Duodenal mucosa (tissue), 2 donors: Measurements from ENCODE around the gene SLC35F6.
"Not testable (repeated sequence)": the region's sequence is repeated elsewhere in the genome, so short reads cannot be mapped to it uniquely, and the experiment has no call there.

Experiments
- H3K27ac ChIP-seq: one replicate; pipeline ENCODE4 v1.7.0; 2013; ENCODE audit warnings: low read depth, low read length
- H3K27me3 ChIP-seq, 2 donors: one replicate each; pipeline ENCODE4 v1.7.0; 2013; ENCODE audit warnings: low read length in 2 of 2, control low read depth in 1 of 2; ENCODE audit not compliant: insufficient read depth in 2 of 2, control insufficient read depth in 1 of 2
- H3K36me3 ChIP-seq, 2 donors: one replicate each; pipeline ENCODE4 v1.7.0; 2013; ENCODE audit warnings: low read length in 2 of 2, control low read depth in 1 of 2; ENCODE audit not compliant: insufficient read depth in 2 of 2, control insufficient read depth in 1 of 2
- H3K4me1 ChIP-seq, 2 donors: one replicate each; pipeline ENCODE4 v1.7.0; 2013; ENCODE audit warnings: low read length in 2 of 2, control low read depth in 1 of 2; ENCODE audit not compliant: insufficient read depth in 2 of 2, control insufficient read depth in 1 of 2
- H3K4me3 ChIP-seq, 2 donors: one replicate each; pipeline ENCODE4 v1.7.0; 2013; ENCODE audit warnings: low read length in 2 of 2, low read depth in 1 of 2
- H3K9ac ChIP-seq, 2 donors: one replicate each; pipeline ENCODE4 v1.7.0; 2013; ENCODE audit warnings: low read length in 2 of 2, low read depth in 1 of 2
- H3K9me3 ChIP-seq, 2 donors: one replicate each; pipeline ENCODE4 v1.7.0; 2013; ENCODE audit warnings: low read length in 2 of 2, control low read depth in 1 of 2; ENCODE audit not compliant: control insufficient read depth in 1 of 2

The SLC35F6 gene

DNA sequence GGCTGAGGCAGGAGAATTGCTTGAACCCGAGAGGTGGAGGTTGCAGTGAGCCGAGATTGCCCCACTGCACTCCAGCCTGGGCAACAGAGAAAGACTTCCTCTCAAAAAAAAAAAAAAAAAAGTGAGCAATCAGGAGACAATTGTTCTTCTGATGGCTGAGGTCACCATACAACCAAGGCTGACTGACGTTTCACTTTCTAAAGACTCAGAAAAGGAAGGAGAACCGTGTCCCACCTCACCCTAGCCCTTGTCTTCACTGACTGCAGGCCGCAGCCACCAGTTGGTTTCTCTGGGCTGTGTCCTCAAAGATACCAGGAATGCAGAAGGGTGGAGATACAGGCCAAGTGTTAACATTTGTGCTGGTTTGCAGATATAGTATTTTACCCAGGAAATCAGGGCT lies 7.7 kb upstream of the SLC35F6 start:
- no peaks in the 10 kb centered on the region for H3K36me3 ChIP-seq
- H3K9ac ChIP-seq = no peak overlapping the region
- H3K4me1 ChIP-seq = peaks cover 0 to 5% of the 10 kb centered on the region in 2 donors
- H3K9me3 ChIP-seq = no peaks in the 10 kb centered on the region
- no peaks in the 10 kb centered on the region for H3K27me3 ChIP-seq
- H3K27ac ChIP-seq = no peak overlapping the region
- no peak overlapping the region for H3K4me3 ChIP-seq

DNA sequence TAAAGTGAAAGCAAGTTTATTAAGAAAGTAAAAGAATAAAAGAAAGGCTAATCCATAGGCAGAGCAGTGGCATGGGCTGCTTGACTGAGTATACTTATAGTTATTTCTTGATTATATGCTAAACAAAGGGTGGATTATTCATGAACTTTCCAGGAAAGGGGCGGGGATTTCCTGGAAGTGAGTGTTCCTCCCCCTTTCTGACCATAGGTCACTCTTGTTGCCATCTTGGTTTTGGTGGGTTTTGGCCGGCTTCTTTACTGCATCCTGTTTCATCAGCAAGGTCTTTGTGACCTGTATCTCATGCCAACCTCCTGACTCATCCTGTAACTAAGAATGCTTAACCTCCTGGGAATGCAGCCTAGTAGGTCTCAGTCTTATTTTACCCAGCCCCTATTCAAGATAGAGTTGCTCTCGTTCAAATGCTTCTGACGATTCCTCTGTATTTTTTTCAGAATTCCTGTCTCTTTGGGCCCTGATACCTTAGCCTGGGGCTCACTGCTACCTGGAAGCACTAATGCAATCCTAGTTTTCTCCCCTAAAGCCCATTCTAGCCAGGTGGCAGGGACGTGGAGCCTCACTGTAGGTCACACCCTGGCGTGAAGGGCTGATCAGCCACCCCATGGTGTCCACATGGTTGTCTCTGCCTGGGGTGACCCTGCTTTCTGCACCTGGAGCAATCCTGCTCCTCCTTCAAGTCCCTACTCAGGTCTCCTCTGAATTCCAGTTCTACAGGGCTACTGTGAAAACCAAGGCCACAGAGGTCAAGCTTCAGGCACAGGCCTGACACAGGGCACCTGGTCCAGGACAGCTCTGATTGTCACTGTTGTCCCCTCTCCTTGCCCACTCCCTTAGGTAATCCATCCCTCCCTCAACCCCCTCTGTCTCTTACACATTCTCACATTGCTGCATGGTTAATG lies 6.0 kb upstream of the SLC35F6 start:
- H3K9ac ChIP-seq = no peak overlapping the region
- no peaks in the 10 kb centered on the region for H3K9me3 ChIP-seq
- no peak overlapping the region for H3K4me3 ChIP-seq
- H3K36me3 ChIP-seq = no peaks in the 10 kb centered on the region
- no peak overlapping the region for H3K27ac ChIP-seq
- no peaks in the 10 kb centered on the region for H3K27me3 ChIP-seq
- H3K4me1 ChIP-seq = peaks cover 0 to 5% of the 10 kb centered on the region in 2 donors

DNA sequence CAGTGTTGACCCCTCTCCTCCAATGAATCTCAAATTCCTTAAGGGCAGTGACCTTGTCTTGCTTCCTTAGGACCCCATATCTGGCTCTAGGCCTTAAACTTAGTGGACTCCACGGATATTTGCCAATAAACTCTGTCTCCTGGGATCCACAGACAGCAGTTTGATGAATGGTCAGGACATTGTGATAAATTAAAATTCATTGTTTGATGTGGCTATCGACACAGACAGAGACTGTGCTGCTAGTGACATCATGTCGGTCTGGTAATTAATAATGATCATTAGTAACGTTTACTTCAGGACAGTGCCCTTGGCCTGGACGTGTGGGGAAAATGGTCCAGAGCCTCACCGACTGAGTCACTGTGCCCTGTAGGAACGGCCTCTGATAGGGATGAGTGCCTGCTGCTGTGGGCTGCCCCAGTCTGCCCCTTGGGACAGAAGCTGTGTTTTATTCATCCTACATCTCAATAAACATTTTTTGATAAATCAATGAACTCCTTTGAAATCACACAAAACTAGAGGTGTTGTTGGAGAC lies 5.2 kb upstream of the SLC35F6 start:
- Histone ChIP-seq H3K4me3 (no peak overlapping the region), H3K27ac (no peak overlapping the region), H3K27me3 (no peaks in the 10 kb centered on the region), H3K4me1 (peaks cover 3 to 5% of the 10 kb centered on the region in 2 donors), H3K36me3 (no peaks in the 10 kb centered on the region), H3K9ac (no peak overlapping the region), H3K9me3 (no peaks in the 10 kb centered on the region)

DNA sequence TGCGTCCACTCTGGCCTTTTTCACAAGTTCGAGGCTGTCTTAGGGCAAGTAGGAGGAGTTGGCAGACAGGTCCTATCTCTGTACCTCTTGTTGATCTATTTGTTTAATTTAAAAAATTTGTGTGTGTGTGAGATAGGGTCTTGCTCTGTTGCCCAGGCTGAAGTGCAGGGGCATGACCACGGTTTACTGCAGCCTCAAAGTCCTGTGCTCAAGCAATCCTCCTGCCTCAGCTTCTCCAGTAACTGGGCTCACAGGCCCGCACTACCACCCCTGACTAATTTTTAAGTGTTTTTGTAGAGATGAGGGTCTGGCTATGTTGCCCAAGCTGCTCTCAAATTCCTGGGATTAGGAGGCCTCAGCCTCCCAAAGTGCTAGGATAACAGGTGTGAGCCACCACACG lies 4.2 kb upstream of the SLC35F6 start:
- Histone ChIP-seq H3K36me3 (no peaks in the 10 kb centered on the region), H3K9me3 (no peaks in the 10 kb centered on the region), H3K4me3 (no peak overlapping the region), H3K9ac (no peak overlapping the region), H3K27me3 (no peaks in the 10 kb centered on the region), H3K27ac (no peak overlapping the region), H3K4me1 (peaks cover 5 to 6% of the 10 kb centered on the region in 2 donors)

DNA sequence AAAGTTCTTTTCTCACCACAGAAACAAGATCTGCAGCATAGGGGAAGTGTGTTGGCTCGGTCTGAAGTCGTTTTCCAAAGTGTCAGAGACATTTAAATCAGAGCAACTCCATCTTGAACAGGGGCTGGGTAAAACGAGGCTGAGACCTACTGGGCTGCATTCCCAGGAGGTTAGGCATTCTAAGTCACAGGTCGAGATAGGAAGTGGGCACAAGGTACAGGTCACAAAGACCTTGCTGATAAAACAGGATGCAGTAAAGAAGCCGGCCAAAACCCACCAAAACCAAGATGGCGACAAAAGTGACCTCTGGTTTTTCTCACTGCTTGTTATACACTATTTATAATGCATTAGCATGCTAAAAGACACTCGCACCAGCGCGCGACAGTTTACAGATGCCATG lies 3.1 kb upstream of the SLC35F6 start:
- H3K9me3 ChIP-seq, H3K27ac ChIP-seq, H3K27me3 ChIP-seq, H3K4me3 ChIP-seq, H3K9ac ChIP-seq, H3K36me3 ChIP-seq: not testable (repeated sequence)
- H3K4me1 ChIP-seq = peaks cover 14 to 15% of the 10 kb centered on the region in 2 donors

DNA sequence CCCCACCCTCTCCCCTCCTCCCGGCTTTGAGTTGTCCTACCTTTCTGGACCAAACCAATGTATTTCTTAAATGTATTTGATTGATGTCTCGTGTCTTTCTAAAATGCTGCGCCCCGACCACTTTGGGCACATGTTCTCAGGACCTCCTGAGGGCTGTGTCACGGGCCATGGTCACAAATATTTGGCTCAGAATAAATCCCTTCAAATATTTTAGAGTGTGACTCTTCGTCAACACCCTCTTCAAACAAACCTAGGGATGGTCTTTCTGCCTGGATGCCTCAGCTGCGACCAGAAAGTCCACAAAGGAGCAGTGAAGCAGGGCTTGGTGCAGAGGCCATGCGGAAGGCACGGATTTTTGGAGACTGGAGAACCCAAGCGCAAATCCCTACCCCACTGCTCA lies 1.1 kb upstream of the SLC35F6 start:
- H3K36me3 ChIP-seq = peaks cover 0 to 4% of the 10 kb centered on the region in 2 donors
- H3K4me1 ChIP-seq = peaks cover 14 to 15% of the 10 kb centered on the region in 2 donors
- H3K27ac ChIP-seq = no peak overlapping the region
- H3K9ac ChIP-seq = no peak overlapping the region
- no peak overlapping the region for H3K4me3 ChIP-seq
- H3K27me3 ChIP-seq = no peaks in the 10 kb centered on the region
- H3K9me3 ChIP-seq = no peaks in the 10 kb centered on the region

DNA sequence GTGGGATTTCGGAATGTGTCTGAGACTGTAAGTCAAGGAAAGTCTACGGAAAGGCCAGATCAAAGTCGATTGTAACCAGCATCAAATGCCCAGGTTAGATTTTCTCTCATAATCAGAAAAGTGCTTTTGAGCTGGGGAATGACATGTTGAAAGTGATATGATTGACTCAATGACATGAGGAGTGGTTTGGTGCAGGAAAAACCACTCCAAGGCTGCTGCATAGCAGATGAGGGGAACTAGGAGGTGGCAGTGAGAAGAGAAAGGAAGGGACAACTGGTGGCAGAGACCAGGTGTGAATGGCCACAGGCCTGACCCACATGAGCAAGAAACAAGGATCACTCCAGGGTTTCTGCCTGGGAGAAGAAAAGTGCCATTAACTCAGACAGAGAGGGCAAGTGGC lies 822 bp downstream of the SLC35F6 start:
- no peaks in the 10 kb centered on the region for H3K27me3 ChIP-seq
- no peaks in the 10 kb centered on the region for H3K9me3 ChIP-seq
- no peak overlapping the region for H3K27ac ChIP-seq
- peaks cover 0 to 4% of the 10 kb centered on the region in 2 donors for H3K36me3 ChIP-seq
- peak overlapping the region; percentile 87 to 95 for H3K9ac ChIP-seq
- peak overlapping the region; percentile 92 to 95 for H3K4me3 ChIP-seq
- H3K4me1 ChIP-seq = peaks cover 19 to 25% of the 10 kb centered on the region in 2 donors

DNA sequence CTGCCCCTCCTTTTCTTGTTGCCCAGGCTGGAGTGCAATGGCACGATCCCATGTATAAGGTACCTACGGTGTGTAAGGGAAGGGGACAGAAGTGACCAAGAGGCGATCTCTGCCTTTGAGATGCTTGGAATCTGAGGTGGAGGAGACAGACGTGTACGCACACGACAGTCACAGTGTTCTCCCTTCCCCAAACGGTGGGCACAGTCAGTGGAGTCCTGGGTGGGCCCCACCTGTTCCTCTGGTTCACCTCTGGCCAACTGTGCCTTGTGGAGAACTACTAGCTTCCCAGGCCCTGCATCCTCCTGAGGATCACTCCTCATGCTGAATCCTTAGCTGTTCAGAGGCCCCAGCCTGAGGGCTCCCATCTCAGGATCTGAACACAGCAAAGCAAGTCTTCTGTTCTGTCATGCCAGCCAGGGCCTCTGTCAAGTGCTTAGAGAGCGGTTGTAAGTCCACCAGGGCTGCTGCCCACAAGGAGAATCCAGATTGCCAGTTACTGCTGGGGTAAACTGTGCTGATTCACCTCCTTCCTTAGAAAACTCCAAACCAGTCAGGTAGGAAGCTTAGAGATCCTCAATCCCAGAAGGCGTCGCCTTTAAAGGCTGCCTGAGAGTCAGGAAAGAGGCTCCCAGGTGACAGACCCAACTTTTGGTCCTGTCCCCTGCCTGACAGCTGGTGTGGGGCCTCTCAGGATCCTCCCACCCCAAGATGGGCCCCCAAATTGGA lies 1.6 kb downstream of the SLC35F6 start:
- Histone ChIP-seq H3K27ac (no peak overlapping the region), H3K9ac (peak overlapping the region in 1 of 2 donors; percentile 95), H3K27me3 (no peaks in the 10 kb centered on the region), H3K9me3 (no peaks in the 10 kb centered on the region), H3K36me3 (peaks cover 0 to 4% of the 10 kb centered on the region in 2 donors), H3K4me1 (peaks cover 21 to 27% of the 10 kb centered on the region in 2 donors), H3K4me3 (peak overlapping the region; percentile 92 to 95)

DNA sequence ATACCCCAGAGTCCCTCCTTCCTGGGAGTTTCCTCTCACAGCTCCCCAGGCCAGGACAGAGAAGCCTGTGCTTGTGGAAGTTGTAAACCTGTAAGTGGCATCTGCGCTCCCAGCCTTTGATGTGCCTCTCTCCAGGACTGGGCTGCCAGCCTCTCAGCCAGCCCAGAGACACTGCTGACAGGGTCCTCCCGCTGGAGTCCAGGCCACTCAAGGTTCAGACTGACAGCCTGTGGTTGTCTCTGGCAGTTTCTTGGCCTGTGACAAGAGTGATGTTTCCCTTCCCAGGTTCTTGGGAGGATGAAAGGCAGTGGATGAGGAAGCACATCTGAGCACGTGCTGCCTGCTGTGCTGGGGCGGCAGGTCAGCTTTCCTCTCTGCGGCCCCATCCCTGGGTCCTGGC lies 3.0 kb downstream of the SLC35F6 start:
- Histone ChIP-seq H3K36me3 (peaks cover 0 to 4% of the 10 kb centered on the region in 2 donors), H3K9ac (no peak overlapping the region), H3K9me3 (no peaks in the 10 kb centered on the region), H3K4me1 (peaks cover 35 to 42% of the 10 kb centered on the region in 2 donors), H3K27me3 (no peaks in the 10 kb centered on the region), H3K27ac (no peak overlapping the region), H3K4me3 (no peak overlapping the region)

DNA sequence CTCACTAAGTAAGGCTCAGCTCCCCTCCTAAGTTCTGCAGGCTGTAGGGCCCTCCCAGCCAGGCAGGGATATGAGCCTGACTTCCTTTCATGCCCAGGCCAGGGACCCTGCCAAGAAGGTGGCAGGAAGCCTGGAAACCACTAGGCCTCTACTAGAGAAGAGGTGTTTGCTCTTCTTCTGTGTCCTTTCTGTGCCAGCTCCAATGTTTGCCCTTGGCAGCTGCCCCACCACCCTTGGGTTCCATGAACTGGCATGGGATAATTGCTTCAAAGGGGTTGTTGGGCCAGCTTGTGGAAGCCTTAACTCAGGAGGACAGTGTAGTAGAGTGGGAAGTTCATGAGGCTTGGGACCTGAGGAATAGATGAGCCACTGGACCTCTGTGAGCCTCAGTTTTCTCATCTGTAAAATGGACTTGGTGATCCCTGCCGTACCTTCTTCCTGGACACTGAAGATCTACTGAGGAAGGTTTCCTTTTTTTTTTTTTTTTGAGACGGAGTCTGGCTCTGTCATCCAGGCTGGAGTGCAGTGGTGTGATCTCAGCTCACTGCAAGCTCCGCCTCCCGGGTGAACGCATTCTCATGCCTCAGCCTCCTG lies 3.9 kb downstream of the SLC35F6 start:
- no peaks in the 10 kb centered on the region for H3K27me3 ChIP-seq
- no peak overlapping the region for H3K9ac ChIP-seq
- no peak overlapping the region for H3K4me3 ChIP-seq
- H3K36me3 ChIP-seq = peaks cover 0 to 4% of the 10 kb centered on the region in 2 donors
- H3K4me1 ChIP-seq = peaks cover 44 to 50% of the 10 kb centered on the region in 2 donors
- H3K27ac ChIP-seq = no peak overlapping the region
- H3K9me3 ChIP-seq = no peaks in the 10 kb centered on the region
